HG03378 (cell line): ENCODE data around the gene SYCN.

Experiments used
- ATAC-seq: cut with Tn5 transposase; IDR thresholded peaks from one replicate; pipeline ENCODE4 v1.9.1; 2021; ENCODE audit warnings: mild to moderate bottlenecking, moderate library complexity; ENCODE audit not compliant: unreplicated experiment

SYCN gene

DNA sequence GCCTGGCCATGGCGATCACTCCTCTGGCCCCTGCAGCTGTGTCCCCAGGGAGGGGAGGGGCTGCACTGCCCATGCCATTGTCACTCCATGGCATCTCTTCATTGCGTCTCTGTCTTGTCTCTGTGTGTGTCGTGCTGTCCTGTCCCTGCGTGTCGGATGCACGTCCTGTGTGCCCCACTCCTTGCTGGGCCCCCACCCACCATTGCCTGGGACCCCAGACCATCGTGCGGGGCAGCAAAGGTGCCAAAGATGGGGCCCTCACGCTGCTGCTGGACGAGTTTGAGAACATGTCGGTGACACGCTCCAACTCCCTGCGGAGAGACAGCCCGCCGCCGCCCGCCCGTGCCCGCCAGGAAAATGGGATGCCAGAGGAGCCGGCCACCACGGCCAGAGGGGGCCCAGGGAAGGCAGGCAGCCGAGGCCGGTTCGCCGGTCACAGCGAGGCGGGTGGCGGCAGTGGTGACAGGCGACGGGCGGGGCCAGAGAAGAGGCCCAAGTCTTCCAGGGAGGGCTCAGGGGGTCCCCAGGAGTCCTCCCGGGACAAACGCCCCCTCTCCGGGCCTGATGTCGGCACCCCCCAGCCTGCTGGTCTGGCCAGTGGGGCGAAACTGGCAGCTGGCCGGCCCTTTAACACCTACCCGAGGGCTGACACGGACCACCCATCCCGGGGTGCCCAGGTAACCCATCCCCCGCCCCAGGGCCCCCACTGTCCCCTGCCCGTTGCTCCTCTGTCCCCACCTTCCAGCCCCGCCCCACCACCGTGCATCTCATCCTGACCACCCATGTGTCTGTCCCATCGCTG, 31.2 kb downstream of the SYCN start:
- no peak for ATAC-seq

DNA sequence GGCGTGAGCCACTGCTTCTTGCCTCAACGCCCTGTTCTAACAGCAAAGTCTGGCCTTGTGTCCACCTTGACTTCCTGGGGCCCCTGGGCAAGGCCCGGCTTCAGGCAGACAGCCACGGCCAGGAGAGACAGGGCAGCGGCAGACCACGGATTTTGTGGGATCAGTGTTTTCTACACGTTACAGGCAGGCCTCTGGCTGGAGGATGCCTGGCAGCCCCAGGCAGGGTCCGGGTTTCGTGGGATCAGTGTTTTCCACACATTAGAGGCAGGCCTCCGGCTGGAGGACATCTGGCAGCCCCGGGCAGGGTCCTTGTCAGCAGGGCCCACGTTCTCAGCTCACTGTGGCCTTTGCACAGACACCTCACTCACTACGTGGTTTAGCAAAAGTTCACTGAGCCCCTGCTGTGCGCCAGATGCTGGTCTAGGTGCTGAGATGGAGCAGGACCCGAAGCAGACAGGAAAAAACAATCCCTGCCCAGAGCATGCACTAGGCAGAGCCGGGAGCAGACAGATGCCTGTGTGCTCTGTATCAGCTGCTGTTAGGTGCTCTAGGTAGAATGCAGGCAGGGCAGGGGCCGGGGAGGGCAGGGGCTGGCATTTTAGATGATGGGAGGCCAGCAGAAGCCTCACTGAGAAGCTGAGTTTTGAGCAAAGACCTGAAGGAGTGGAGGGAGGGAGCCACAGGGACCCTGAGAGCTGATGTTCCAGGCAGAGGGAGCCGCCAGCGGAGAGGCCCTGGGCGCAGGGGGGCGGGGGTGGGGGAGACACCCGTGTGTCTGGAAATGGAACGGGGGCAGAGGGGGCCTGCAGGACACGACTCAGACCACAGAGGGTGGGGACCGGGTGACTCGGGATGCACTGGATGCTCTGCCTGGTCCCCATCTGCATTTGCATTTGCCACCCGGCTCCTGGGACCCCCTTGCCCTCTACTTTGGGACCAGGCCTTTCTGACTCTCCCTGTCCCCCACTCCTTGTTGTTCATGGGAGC, 32.3 kb downstream of the SYCN start:
- no peak for ATAC-seq

- ATAC-seq: no peak
Observed at GRCh38 chr19:39170386-39171231, 33.5 kb downstream of the SYCN start.

DNA sequence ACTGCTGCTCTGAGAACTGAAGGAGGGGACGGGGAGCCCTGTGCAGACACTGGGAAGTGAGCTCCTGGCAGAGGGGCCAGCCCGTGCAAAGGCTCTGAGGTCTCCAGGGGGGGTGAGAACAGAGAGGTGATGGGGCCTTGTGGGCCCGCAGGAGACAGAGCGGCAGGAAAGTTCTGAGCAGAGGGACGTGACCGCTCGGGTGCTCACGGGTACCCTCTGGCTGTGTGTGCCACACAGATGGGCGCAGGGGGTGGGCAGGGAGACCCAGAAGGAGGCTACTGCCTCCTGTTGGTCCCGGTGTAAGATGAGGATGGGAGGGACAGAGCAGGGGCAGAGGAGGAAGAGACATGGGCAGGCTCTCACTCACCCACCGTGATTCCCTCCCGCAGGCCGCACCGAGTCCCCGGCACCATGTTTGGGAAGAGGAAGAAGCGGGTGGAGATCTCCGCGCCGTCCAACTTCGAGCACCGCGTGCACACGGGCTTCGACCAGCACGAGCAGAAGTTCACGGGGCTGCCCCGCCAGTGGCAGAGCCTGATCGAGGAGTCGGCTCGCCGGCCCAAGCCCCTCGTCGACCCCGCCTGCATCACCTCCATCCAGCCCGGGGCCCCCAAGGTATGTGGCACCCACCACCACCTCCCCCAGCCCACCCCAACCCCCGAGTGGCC, 34.8 kb downstream of the SYCN start:
- ATAC-seq: no peak

GRCh38 chr19:39168258-39169142, 35.6 kb downstream of the SYCN start:
- ATAC-seq: no peak

- ATAC-seq: no peak
Observed at GRCh38 chr19:39167461-39168257, 36.4 kb downstream of the SYCN start.

- ATAC-seq: no peak
Observed at GRCh38 chr19:39166571-39167391, 37.3 kb downstream of the SYCN start.

DNA sequence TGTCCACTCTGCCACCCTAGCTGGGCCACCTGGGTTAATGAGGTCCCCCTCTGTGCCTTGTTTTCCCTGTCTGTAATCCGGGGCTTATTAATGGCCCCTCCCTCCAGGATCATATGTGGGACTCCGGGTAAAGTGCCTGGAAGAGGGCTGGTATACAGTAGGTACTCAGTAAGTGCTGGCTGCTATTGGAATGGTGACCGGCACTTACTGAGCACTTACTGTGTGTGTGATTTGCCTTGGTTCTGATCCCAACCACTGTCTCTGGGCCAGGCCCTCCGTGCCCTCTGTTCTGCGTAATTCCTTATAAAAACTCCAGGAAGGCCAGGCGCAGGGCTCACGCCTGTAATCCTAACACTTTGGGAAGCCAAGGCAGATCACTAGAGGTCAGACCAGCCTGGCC, 38.2 kb downstream of the SYCN start:
- ATAC-seq: no peak

- ATAC-seq: no peak
Observed at GRCh38 chr19:39164289-39164688, 39.8 kb downstream of the SYCN start.

- ATAC-seq: no peak
Observed at GRCh38 chr19:39163621-39164020, 40.4 kb downstream of the SYCN start.

GRCh38 chr19:39162441-39163043, 41.5 kb downstream of the SYCN start:
- no peak for ATAC-seq

GRCh38 chr19:39160889-39161672, 43.0 kb downstream of the SYCN start:
- no peak for ATAC-seq

- ATAC-seq: no peak
Observed at GRCh38 chr19:39160523-39160861, 43.6 kb downstream of the SYCN start.

DNA sequence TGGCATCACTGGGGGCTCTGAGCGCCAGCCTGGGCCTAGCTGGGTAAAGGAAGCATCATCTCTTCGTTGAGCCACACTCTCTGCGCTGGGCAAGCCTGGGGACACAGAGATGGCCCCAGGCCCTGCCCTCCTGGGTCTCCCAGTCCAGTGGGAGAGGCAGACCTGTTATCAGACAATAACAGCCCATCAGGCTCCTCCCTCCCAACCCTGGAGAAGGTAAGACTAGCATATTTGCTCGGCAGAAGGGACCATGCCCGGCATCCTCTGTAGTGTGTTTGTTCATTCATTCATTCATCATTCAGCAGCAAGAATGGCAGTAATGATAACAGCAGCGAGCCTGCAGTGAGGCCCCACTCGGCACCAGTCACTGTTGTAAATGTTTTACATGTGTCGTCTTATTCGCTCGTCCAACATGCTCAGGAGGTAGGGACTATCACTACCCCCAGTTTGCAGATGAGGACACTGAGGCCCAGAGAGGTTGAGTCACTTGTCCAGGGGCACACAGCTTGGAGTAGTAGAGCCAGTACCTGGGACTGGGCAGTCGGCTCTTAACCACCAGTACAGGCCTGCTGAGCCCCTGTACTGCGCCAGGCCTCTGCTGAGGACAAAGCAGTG, 45.3 kb downstream of the SYCN start:
- ATAC-seq: no peak

DNA sequence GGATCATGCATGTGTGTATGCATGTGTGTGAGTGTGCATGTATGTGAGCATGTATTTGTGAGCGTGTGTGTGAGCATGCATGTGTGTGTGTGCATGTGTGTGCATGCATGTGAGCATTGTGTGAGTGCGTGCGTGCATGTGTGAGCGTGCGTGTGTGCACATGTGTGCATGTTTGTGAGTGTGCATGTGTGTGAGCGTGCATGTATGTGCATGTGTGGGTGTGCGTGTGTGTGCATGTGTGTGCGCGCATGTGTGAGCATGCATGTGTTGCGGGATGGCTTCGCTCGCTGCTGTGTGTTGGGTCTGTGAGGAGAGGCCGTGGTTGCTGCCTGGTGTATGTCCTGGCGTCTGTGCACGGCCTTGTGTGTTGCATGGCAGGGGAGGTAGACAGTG, 46.1 kb downstream of the SYCN start:
- no peak for ATAC-seq

- ATAC-seq: no peak
Observed at GRCh38 chr19:39157275-39157996, 46.6 kb downstream of the SYCN start.
